Measurements from ENCODE around the gene ARHGAP26.

ARHGAP26 gene

GRCh38 chr5:143054480-143054941, 284.3 kb downstream of the ARHGAP26 start:
- no peak for DNase-seq

DNA sequence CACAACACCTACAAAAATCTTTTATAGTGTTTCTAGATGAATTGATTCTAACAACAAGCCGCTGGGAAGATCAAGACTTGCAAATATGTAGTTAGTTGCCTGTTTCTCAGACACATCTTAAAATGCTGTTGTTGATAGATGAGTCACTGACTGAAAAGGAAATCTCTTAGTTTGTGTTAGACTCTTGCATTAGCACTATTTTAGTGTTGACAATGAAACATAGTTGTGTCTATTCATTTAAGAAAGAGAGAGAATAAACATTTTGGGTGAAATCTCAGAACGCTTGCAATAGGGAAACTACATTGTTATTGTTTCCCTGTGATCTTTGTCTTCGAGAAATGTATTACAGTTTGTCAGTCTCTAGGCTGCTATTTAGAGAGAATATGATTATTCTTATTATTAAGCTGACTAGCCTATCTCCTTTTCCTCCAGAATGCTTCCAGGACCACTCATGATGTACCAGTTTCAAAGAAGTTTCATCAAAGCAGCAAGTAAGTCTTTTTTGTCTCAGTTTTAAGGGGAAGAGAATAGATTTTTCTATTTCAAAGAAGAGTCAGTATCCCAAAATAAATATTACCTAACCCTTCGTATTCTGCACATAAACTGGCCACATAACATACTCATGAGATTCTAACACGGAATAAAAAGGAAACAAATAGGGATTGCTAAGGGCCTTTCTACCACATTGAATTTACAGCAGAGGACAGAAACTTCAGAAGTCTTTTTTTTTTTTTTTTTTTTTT, 285.6 kb downstream of the ARHGAP26 start:
- DNase-seq = no peak

DNA sequence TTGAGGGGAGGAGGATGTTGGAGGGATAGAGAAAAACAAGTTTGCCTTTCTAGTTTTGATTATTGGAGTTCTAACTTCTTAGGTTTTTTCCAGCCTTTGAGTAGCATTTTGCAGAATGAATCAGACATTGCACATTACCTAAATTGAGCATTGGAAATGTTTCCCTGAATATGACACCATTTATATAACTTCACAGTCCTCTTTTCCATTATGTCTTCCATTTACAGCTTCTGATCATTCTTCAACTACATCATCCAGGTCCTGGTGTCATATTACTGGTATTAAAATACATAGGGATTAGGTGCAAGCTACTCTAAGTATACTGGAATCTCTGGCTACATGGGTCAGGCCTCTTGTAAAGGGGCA, 286.1 kb downstream of the ARHGAP26 start:
- no peak for DNase-seq

DNA sequence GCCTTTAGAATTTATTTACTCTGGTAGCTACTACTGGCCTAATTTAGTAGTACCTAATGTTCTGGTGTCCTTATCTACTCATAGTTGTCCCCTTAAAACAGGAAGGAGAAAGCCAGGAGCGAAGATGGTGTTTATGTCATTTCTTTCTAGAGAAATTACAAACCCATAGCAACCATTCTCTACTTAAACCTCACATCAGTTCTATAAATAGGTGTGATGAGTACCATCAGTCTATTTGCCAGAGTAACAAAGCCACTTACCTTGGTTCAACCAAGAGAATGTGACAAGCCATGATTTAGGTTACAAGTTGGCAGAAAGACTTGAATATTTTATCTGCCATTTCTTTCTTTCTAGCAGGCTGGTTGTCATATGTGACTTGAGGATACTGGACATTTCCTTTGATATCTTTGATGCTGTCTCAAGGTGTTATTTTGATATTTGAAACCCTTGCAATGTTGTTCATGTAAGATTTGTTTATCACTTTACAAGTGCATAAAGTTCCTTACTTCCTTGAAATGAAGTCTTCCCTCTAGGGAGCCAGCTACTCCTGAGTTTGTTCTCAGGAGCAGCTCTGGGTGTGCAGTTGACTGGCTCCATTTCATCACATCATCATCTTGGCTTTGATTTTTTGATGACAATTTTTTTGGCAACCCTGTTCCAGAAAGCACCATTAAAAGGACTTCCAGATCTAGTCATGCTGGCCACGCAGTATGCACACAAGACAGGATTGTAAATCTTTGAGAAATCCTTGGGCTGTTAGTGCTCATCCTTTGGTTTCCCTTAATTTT, 286.8 kb downstream of the ARHGAP26 start:
- DNase-seq = no peak

DNA sequence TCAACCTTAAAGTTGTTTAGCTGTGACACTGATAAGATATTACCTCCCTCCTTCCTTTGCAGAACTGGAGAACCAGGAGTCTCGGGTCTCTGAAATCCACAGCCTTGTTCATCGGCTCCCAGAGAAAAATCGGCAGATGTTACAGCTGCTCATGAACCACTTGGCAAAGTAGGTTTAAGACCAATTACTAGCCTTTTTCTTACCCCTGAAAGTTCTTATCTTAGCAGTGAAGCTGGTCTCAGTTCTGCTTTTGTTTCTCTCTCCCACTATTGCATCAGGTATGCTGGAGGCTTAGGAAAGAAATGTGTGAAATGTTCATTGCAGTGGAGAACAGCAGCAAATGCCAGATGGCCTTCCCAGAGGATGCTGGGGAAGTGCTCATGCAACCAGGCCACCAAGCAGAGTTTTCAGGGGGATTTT, 287.4 kb downstream of the ARHGAP26 start:
- peak; percentile 70 for DNase-seq

DNA sequence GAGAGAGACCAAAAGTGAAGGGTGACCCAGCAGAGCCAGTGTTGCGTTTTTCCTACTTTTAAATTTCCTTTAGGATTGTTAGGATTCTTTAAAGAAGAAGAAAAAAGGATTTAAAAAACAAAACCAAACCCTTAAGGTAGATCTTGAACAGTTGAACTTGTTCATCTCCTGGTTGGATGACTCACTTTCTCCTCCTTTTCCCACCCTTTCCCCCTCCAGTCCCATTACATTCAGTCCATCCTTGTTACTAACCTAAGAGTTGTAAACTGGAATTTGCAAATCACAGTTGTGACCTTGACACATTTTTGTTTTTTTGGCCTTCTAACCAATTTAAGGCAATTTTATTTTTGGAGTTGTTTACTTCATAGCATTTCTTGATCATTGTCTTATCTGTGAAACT, 289.2 kb downstream of the ARHGAP26 start:
- no peak for DNase-seq

- no peak for DNase-seq
Measured at GRCh38 chr5:143059976-143060765, 290.0 kb downstream of the ARHGAP26 start.

GRCh38 chr5:143061161-143061945, 291.2 kb downstream of the ARHGAP26 start:
- no peak for DNase-seq

DNA sequence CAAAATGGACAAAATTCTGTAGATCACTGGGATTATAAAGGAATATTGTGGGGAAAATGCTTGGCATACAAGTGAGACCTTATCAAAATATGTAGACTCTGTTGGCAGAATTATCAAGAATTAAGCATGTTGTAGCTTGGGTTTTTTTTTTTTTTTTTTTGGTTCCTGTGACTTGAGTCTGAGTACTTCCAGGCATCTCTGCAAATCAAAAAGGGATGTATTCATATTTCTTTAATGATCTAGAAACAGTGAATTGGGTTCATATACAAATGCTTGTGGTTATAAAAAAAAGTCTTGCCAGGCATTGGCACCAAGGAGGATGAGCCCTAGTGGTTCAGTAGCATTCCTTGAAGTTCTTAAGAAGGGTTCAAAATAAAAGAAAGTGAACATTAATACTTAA, 292.2 kb downstream of the ARHGAP26 start:
- no peak for DNase-seq

- no peak for DNase-seq
Measured at GRCh38 chr5:143063175-143063970, 293.2 kb downstream of the ARHGAP26 start.

GRCh38 chr5:143064218-143064641, 294.1 kb downstream of the ARHGAP26 start:
- no peak for DNase-seq

DNA sequence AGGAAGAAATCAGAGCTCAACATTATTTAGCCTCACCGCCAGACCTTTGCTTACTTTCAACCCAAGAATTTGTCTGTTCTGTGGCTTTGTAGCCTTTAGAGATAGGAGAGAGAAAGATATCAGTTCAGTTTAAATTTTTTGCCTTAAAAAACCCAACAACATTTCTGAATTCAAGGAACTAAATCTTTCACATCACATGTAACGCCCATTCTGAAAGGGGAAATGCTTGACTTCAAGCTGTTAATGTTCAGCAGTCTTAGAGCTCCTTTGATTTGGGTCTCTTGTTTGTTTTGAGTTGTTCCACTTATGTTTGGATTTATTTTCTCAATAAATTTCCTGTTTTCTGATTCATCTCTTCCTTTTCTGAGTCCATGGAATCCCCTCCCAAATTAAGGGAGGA, 294.5 kb downstream of the ARHGAP26 start:
- DNase-seq = no peak

GRCh38 chr5:143065185-143065965, 295.2 kb downstream of the ARHGAP26 start:
- no peak for DNase-seq

DNA sequence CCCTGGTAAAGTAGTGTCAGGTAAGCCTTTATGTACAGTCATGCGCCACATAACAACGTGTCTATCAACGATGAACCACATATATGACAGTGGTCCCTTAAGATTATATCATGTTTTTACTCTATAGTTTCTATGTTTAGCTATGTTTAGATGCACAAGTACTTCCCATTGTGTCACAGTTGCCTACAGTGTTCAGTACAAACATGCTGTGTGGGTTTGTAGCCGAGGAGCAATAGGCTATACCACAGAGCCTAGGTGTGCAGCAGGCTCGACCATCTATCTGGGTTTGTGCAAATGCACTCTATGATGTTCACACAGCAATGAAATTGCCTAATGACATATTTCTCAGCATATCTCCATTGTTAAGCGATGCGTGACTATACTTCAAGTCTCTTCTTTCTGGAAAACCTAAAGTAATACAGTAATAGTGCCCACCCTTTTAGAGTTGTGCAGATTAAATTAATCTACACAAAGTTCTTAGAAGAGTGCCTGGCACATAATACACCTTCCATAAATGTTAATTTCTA, 295.9 kb downstream of the ARHGAP26 start:
- no peak for DNase-seq

- no peak for DNase-seq
Measured at GRCh38 chr5:143066556-143067281, 296.5 kb downstream of the ARHGAP26 start.

DNA sequence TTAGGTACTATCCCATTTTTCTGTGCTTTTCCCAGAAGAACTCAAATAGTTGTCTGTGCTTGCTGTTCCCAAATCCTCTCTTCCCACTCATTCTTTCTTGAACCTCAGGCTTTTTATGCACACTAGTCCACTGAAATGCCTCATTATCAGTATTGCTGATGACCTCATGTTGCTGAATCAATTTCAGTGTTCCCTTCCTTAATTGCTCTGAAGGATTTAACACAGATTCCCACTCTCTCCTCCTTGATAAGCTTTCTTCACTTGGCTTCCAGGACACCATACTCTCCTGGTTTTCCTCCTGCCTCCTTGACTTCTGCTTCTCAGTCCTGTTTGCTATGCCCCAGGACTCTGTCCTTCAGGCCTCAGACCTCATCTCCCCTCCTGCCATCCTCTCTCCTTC, 298.5 kb downstream of the ARHGAP26 start:
- DNase-seq = no peak

GRCh38 chr5:143071927-143072326, 301.8 kb downstream of the ARHGAP26 start:
- DNase-seq = no peak

DNA sequence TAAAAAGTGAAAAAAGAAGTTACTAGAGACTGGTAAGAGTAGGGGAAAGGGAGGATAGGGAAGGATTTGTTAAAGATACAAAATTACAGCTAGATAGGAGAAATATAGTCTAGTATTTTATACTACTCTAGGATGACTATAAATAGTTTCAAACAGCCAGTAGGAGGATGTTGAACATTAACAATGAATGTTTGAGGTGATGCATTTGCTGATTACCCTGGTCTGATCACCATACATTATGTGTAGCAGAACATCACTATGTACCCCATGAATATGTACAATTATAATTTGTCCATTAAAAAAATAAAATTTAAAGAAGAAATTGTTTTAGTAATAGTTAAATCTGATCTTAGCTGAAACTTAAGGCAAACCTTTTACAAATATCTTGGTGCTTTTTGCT, 302.6 kb downstream of the ARHGAP26 start:
- no peak for DNase-seq

- DNase-seq = no peak
Measured at GRCh38 chr5:143073766-143074165, 303.6 kb downstream of the ARHGAP26 start.

DNA sequence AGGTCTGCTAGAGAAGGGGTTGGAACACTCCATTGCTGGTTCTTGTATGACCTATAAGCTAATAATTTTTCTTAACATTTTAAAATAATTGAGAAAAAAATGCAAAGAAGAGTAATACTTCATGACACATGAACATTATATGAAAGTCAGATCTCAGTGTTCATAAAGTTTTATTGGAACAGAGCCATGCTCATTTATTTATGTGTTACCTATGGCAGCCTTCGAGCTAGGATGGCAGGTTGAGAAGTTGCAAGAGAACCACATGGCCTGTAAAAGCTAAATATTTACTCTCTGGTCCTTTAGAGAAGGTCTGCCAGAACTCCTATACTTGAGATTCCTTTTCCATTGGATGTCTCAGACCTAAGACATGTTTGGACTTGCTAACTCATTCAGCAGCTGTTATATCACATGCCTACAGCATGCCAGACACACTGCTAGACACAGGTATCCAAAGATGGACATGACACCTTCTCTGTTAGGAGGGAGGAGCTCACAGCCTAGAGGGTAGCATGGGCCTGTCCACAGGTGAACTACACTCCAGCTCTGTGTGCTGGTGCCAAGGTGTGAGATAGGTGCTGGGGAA, 304.3 kb downstream of the ARHGAP26 start:
- no peak for DNase-seq

Data from SIG-M5 (cell line).